Ramos (cell line): ENCODE results near the gene KRT16.
"Not testable (repeated sequence)": the region's sequence is repeated elsewhere in the genome, so short reads cannot be mapped to it uniquely, and the experiment has no call there.

Source experiments
- in situ Hi-C: fragments of 300-500 bp; cut with MboI; formaldehyde crosslinking; loops from one replicate; pipeline ENCODE4 v1.14.3; 2022; ENCODE audit warnings: low sequenced_read_pairs; ENCODE audit not compliant: unreplicated experiment

KRT16 gene

GRCh38 chr17:41648411-41649195 is 36.0 kb upstream of the KRT16 start:
- in situ Hi-C loops, result no loop called here

- in situ Hi-C loops, result no loop called here
Measured at GRCh38 chr17:41647940-41648410, 35.4 kb upstream of the KRT16 start.

GRCh38 chr17:41647038-41647813 is 34.7 kb upstream of the KRT16 start:
- in situ Hi-C loops, result no loop called here

GRCh38 chr17:41642252-41643156 is 29.9 kb upstream of the KRT16 start:
- in situ Hi-C loops, result no loop called here

- in situ Hi-C loops, result not testable (repeated sequence)
Measured at GRCh38 chr17:41640596-41640995, 28.0 kb upstream of the KRT16 start.

GRCh38 chr17:41639492-41640473 is 27.2 kb upstream of the KRT16 start:
- in situ Hi-C loops, result no loop called here

- in situ Hi-C loops, result no loop called here
Measured at GRCh38 chr17:41638941-41639340, 26.4 kb upstream of the KRT16 start.

GRCh38 chr17:41638194-41638593 is 25.6 kb upstream of the KRT16 start:
- in situ Hi-C loops, result no loop called here

GRCh38 chr17:41636652-41637051 is 24.1 kb upstream of the KRT16 start:
- in situ Hi-C loops, result no loop called here

GRCh38 chr17:41635121-41636097 is 22.8 kb upstream of the KRT16 start:
- in situ Hi-C loops, result no loop called here

- in situ Hi-C loops, result no loop called here
Measured at GRCh38 chr17:41634639-41635038, 22.1 kb upstream of the KRT16 start.

- in situ Hi-C loops, result no loop called here
Measured at GRCh38 chr17:41633556-41634199, 21.1 kb upstream of the KRT16 start.

GRCh38 chr17:41632482-41633105 is 20.0 kb upstream of the KRT16 start:
- in situ Hi-C loops, result no loop called here

- in situ Hi-C loops, result no loop called here
Measured at GRCh38 chr17:41631898-41632285, 19.3 kb upstream of the KRT16 start.

- in situ Hi-C loops, result no loop called here
Measured at GRCh38 chr17:41631025-41631897, 18.7 kb upstream of the KRT16 start.
